HG03342 (cell line): Measurements from ENCODE around the gene PDZD8.
"Not testable (repeated sequence)": the region's sequence is repeated elsewhere in the genome, so short reads cannot be mapped to it uniquely, and the experiment has no call there.

Experiments
- ATAC-seq: cut with Tn5 transposase; IDR thresholded peaks from one replicate; pipeline ENCODE4 v1.9.1; 2021; ENCODE audit warnings: mild to moderate bottlenecking, moderate library complexity; ENCODE audit not compliant: unreplicated experiment

Gene PDZD8

DNA sequence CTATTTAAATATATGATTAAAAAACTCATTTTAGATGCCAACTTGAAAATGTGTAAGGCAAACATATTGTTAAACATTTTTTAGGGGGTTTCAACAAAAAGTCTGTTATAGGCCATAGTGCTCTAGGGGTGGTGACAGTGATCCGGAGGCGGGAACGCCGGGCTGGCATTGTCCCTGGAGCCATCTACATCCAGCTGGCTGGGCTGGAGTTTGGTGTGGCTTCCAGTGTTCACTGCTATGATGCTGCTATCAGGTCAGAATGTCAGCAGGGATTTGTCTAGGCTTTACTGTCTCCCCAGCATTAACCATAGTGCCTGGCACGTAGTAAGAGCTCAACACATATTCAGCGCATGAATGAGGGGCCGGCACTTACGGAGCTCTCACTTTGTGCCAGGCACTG is 136.2 kb downstream of the PDZD8 start:
- no peak for ATAC-seq

DNA sequence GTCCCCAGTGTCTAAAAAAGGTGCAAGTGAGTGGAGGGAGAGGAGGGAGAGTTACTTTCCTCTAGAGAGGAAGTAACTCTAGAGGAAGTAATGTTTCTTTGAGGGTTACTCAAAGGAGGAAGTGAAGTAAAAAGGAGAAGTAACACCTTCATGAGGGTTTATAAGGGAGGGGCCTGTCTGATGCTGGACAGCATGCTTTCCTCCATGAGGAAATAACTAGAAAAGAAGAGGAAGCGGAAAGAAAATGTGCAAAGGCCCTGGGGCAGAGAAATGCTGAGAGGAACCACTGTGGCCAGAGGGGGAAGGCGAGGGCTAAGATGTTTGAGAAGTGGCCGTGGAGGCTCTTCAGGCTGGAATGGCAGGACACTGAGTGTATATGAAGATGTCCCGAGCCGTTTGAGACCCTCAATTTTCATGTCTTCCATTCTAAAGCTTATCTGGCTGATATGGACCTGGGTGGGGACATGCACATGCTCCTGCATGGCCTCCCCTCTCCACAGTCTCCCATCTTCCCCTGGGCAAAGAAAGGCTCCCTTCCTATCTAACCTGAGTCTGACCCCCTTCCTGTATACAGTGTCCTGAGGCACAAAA is 137.7 kb downstream of the PDZD8 start:
- peak; percentile 85 for ATAC-seq

DNA sequence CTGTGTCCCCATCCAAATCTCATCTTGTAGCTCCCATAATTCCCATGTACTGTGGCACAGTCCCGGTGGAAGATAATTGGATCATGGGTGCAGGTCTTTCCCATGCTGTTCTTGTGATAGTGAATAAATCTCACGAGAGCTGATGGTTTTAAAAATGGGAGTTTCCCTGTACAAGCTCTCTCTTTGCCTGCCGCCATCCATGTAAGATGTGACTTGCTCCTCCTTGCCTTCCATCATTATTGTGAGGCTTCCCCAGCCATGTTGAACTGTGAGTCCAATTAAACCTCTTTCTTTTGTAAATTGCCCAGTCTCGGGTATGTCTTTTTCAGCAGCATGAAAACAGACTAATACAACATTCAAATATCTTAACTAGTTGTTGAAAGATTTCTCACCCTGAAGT is 145.1 kb downstream of the PDZD8 start:
- ATAC-seq: not testable (repeated sequence)

DNA sequence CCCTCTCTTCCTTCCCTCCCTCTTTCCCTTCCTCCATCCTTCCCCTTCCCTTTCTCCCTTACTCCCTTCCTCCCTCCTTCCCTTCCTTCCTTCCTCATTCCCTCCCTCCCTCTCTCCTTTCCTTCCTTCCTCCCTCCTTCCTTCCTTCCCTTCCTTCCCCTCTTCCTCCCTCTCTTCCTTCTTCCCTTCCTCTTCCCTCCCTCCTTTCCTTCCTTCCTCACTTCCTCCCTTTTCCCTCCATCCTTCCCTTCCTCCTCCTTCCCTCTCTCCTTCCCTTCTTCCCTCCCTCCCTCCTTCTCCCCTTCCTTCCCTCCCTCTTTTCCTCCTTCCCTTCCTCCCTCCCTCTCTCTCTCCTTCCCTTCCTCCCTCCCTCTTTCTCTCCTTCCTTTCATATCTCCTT is 147.0 kb downstream of the PDZD8 start:
- ATAC-seq: no peak
